WTC11 (cell line): ENCODE data around the gene TNIP3.

Experiments
- CTCF ChIP-seq: fragments of 200-600 bp; IDR thresholded peaks from 2 replicates; pipeline ENCODE4 v1.8.0; 2022; ENCODE audit warnings: antibody characterized with exemption
- ELF4 ChIP-seq: sonication (generic); formaldehyde crosslinking; IDR thresholded peaks from 2 replicates; pipeline ENCODE4 v1.8.1; 2022; ENCODE audit warnings: low read depth, mild to moderate bottlenecking, moderate library complexity, missing genetic modification reagents

DNA sequence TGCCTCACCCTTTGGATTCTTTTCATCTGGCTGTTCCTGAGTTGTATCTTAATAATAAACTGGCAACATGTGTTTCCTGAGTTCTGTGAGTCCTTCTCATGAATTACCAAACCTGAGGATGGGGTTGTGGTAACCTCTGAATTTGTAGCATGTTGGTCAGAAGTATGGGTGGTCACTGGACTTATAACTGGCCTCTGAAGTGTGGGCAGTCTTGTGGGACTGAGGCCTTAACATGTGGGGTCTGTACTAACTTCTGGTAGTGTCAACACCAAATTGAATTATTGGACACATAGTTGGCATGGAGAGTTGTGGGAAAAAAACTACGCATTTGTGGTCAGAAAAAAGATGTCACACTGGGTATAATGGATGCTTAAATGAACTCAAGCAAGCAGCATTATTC lies 45.0 kb upstream of the TNIP3 start:
- TF ChIP-seq ELF4 (CRISPR knock-in tag) = no peak
- no peak for TF ChIP-seq CTCF
